AG09309 (cell line): ENCODE measurements around the gene KLHDC2.
"Not testable (repeated sequence)": the region's sequence is repeated elsewhere in the genome, so short reads cannot be mapped to it uniquely, and the experiment has no call there.

ENCODE experiments used
- DNase-seq: peaks from one replicate; pipeline ENCODE4 v3.0.0-alpha.2; 2010; ENCODE audit warnings: low read depth
- H3K4me3 ChIP-seq: 2 replicates; pipeline ENCODE4 v1.5.1; 2011; ENCODE audit warnings: mild to moderate bottlenecking, low read depth, low read length, moderate library complexity; ENCODE audit not compliant: control insufficient read depth
- CTCF ChIP-seq: IDR thresholded peaks from 2 replicates; pipeline ENCODE4 v1.5.1; 2011; ENCODE audit warnings: mild to moderate bottlenecking, low read depth, low read length, inconsistent platforms; ENCODE audit not compliant: insufficient read depth, control insufficient read depth; ENCODE audit errors: missing control alignments

KLHDC2 gene

GRCh38 chr14:49768301-49769121 lies 558 bp downstream of the KLHDC2 start:
- no peak for TF ChIP-seq CTCF
- peak overlapping the region; percentile 93 for H3K4me3 ChIP-seq
- DNase-seq, result no peak

GRCh38 chr14:49769171-49769570 lies 1.2 kb downstream of the KLHDC2 start:
- no peak for DNase-seq
- peak overlapping the region; percentile 93 for H3K4me3 ChIP-seq
- TF ChIP-seq CTCF, result no peak

GRCh38 chr14:49769581-49770211 lies 1.7 kb downstream of the KLHDC2 start:
- H3K4me3 ChIP-seq, result peak overlapping the region; percentile 93
- no peak for DNase-seq
- TF ChIP-seq CTCF, result no peak

GRCh38 chr14:49770212-49770817 lies 2.4 kb downstream of the KLHDC2 start:
- TF ChIP-seq CTCF, result no peak
- no peak for DNase-seq
- no peak overlapping the region for H3K4me3 ChIP-seq

GRCh38 chr14:49771691-49772090 lies 3.7 kb downstream of the KLHDC2 start:
- not testable (repeated sequence) for DNase-seq, H3K4me3 ChIP-seq

DNA sequence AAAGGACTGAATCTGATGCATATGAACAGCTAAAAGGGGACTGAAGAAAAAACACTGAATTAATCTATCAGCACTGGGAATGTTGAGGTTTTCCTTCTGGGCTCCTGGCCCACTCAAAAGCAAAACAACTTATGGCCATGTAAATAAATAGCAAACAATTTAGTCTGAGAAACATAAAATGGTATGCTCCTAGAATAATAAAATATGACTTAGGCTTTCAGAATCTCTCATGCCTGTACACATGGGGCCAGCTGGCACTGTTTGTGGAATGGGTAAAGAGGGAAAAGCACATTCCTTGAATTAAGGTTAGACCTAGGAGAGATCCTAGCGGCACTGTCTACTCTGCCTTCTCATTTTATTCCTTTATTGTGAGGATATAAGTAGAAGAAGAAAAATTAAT lies 6.2 kb downstream of the KLHDC2 start:
- no peak overlapping the region for H3K4me3 ChIP-seq
- no peak for DNase-seq
- no peak for TF ChIP-seq CTCF

GRCh38 chr14:49778421-49778820 lies 10.5 kb downstream of the KLHDC2 start:
- H3K4me3 ChIP-seq, result no peak overlapping the region
- no peak for TF ChIP-seq CTCF
- DNase-seq, result no peak

GRCh38 chr14:49781040-49781439 lies 13.1 kb downstream of the KLHDC2 start:
- not testable (repeated sequence) for DNase-seq, H3K4me3 ChIP-seq
